ENCODE measurements around the gene HPSE2. TPM values are rescaled to one million over a fixed set of nuclear protein-coding genes. Genes with fewer than 3 reads are reported as not detected.

Gene HPSE2
- total and polyA plus RNA-seq, 2 experiments from 2014 or later = 0.10 to 0.24 TPM

- Histone ChIP-seq H3K79me2 (replicated peaks; ENCODE audit: insufficient read depth) (peaks cover 5% of the 10 kb centered on the region; the same call in 1 of the 2 replicates), H3K4me1 (ENCODE audit: insufficient read depth) (peaks cover 5% of the 10 kb centered on the region; the same call in 1 of the 2 replicates), H3K27me3 (ENCODE audit: insufficient read depth) (no peaks in the 10 kb centered on the region), H3F3A (replicated peaks; ENCODE audit: low read depth) (no peaks in the 10 kb centered on the region), H3K4me2 (peak within 1 kb of the TSS; percentile 87), H3K9me2 (ENCODE audit: insufficient read depth) (peaks cover 5% of the 10 kb centered on the region; the same call in 1 of the 2 replicates), H3K36me3 (ENCODE audit: insufficient read depth) (peaks cover 8% of the 10 kb centered on the region; the same call in 1 of the 2 replicates), H3K27ac (ENCODE audit: low read depth) (peak within 1 kb of the TSS; percentile 78), H2AFZ (peak within 1 kb of the TSS; percentile 100), H3K4me3 (peak within 1 kb of the TSS; percentile 84), H4K20me1 (replicated peaks; ENCODE audit: insufficient read depth) (no peaks in the 10 kb centered on the region)
- Mint-ChIP-seq H3K27ac (peak within 1 kb of the TSS; percentile 80), H3K36me3 (ENCODE audit: low read depth) (peaks cover 35% of the 10 kb centered on the region), H3K4me1 (peaks cover 5% of the 10 kb centered on the region), H3K9me3 (no peaks in the 10 kb centered on the region), H3K27me3 (ENCODE audit: insufficient read depth, low read depth, poor library complexity) (peaks cover 5% of the 10 kb centered on the region), H3K4me3 (peak within 1 kb of the TSS; percentile 84)
- peak; percentile 73 for DNase-seq (ENCODE audit: low spot score)
- peak; percentile 92 for ATAC-seq
- TF ChIP-seq EZH2phosphoT487 (IDR thresholded peaks at IDR 0.05; ENCODE audit: unreplicated experiment) = no peak
- peak; percentile 62 for TF ChIP-seq ZNF114 (CRISPR knock-in tag; IDR thresholded peaks at IDR 0.05)
- no peak for TF ChIP-seq REST (IDR thresholded peaks at IDR 0.05; ENCODE audit: unreplicated experiment)
- TF ChIP-seq POLR2AphosphoS5 (IDR thresholded peaks at IDR 0.05; ENCODE audit: low read depth) = peak; percentile 46; the same call in 1 of the 2 replicates
- TF ChIP-seq ZNF462 (CRISPR knock-in tag; IDR thresholded peaks at IDR 0.05) = no peak
- TF ChIP-seq STAT1 (IDR thresholded peaks at IDR 0.05; ENCODE audit: unreplicated experiment) = no peak
- TF ChIP-seq JUNB (IDR thresholded peaks at IDR 0.05; ENCODE audit: unreplicated experiment) = no peak
- no peak for TF ChIP-seq NANOG (IDR thresholded peaks at IDR 0.05; ENCODE audit: borderline replicate concordance)
- TF ChIP-seq CREB1 (CRISPR knock-in tag; IDR thresholded peaks at IDR 0.05; ENCODE audit: low read depth) = peak; percentile 43; the same call in 1 of the 2 replicates
- no peak for TF ChIP-seq CTCF (conservative IDR thresholded peaks at IDR 0.05; ENCODE audit: low read depth in 2 of 2)
- TF ChIP-seq EZH2 (IDR thresholded peaks at IDR 0.05; ENCODE audit: low read depth, unreplicated experiment) = no peak
- no peak for TF ChIP-seq ETS1 (IDR thresholded peaks at IDR 0.05)
- TF ChIP-seq ZNF331 (CRISPR knock-in tag; IDR thresholded peaks at IDR 0.05; ENCODE audit: low read depth) = no peak
These were observed 788.9 kb downstream of the HPSE2 start, which contains the start of gene HPS1 for GRCh38 chr10:98446661-98447221. TSS of gene HPS1 (minus strand) at chr10:98446935. CDS start at chr10:98443240, 3,695 bp downstream.

Data from GM23338 (cell line).